Measurements from ENCODE around the gene PREB. TPM values are rescaled to one million over a fixed set of nuclear protein-coding genes. Genes with fewer than 3 reads are reported as not detected.
A peak's percentile ranks its signal among the peaks of the same experiment; 100 is the strongest.

Gene PREB, protein sequence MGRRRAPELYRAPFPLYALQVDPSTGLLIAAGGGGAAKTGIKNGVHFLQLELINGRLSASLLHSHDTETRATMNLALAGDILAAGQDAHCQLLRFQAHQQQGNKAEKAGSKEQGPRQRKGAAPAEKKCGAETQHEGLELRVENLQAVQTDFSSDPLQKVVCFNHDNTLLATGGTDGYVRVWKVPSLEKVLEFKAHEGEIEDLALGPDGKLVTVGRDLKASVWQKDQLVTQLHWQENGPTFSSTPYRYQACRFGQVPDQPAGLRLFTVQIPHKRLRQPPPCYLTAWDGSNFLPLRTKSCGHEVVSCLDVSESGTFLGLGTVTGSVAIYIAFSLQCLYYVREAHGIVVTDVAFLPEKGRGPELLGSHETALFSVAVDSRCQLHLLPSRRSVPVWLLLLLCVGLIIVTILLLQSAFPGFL
- total RNA-seq (ENCODE audit: low replicate concordance): 25.1 and 39.8 TPM in 2 replicates

- Histone ChIP-seq H3K27ac (no peak within 1 kb of the TSS), H4K20me1 (ENCODE audit: low read depth) (peaks cover 15% of the 10 kb centered on the region), H3K27me3 (no peaks in the 10 kb centered on the region), H3K9me3 (ENCODE audit: low read depth) (no peaks in the 10 kb centered on the region), H3K36me3 (no peaks in the 10 kb centered on the region), H3K4me3 (peak within 1 kb of the TSS; percentile 83), H3K9ac (peak within 1 kb of the TSS; percentile 81), H3K79me2 (ENCODE audit: low read depth) (peaks cover 17% of the 10 kb centered on the region), H3F3A (ENCODE audit: low read depth) (peaks cover 8% of the 10 kb centered on the region), H3K4me2 (peak within 1 kb of the TSS; percentile 83), H2AFZ (replicated peaks) (peak within 1 kb of the TSS; percentile 77), H3K4me1 (peaks cover 6% of the 10 kb centered on the region)
- DNase-seq (ENCODE audit: low spot score): peak; percentile 99
- Mint-ChIP-seq H3K9me3 (no peaks in the 10 kb centered on the region), H3K4me1 (peaks cover 13% of the 10 kb centered on the region), H3K4me3 (peak within 1 kb of the TSS; percentile 95), H3K27me3 (ENCODE audit: insufficient read depth, low read depth) (peaks cover 10% of the 10 kb centered on the region), H3K27ac (no peak within 1 kb of the TSS), H3K36me3 (peaks cover 16% of the 10 kb centered on the region)
- TF ChIP-seq, protein P1, sequence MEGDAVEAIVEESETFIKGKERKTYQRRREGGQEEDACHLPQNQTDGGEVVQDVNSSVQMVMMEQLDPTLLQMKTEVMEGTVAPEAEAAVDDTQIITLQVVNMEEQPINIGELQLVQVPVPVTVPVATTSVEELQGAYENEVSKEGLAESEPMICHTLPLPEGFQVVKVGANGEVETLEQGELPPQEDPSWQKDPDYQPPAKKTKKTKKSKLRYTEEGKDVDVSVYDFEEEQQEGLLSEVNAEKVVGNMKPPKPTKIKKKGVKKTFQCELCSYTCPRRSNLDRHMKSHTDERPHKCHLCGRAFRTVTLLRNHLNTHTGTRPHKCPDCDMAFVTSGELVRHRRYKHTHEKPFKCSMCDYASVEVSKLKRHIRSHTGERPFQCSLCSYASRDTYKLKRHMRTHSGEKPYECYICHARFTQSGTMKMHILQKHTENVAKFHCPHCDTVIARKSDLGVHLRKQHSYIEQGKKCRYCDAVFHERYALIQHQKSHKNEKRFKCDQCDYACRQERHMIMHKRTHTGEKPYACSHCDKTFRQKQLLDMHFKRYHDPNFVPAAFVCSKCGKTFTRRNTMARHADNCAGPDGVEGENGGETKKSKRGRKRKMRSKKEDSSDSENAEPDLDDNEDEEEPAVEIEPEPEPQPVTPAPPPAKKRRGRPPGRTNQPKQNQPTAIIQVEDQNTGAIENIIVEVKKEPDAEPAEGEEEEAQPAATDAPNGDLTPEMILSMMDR (IDR thresholded peaks at IDR 0.05): peak; percentile 54
- peak; percentile 35 for TF ChIP-seq EZH2 (IDR thresholded peaks at IDR 0.05)
- no peak for TF ChIP-seq EZH2phosphoT487 (IDR thresholded peaks at IDR 0.05)
Measured at GRCh38 chr2:27133905-27134780, at the start of gene PREB. TSS of gene PREB (minus strand) at chr2:27134636. CDS start at chr2:27134421, 215 bp downstream.

GRCh38 chr2:27184115-27184514 lies 49.7 kb upstream of the PREB start:
- no peaks in the 10 kb centered on the region for H4K20me1 ChIP-seq (ENCODE audit: low read depth)
- no peaks in the 10 kb centered on the region for H3F3A ChIP-seq (ENCODE audit: low read depth)
- H3K4me1 ChIP-seq: no peaks in the 10 kb centered on the region
- TF ChIP-seq EZH2phosphoT487 (IDR thresholded peaks at IDR 0.05): no peak
- TF ChIP-seq, protein P1 (IDR thresholded peaks at IDR 0.05): no peak
- TF ChIP-seq EZH2 (IDR thresholded peaks at IDR 0.05): no peak
- no peak overlapping the region for H3K27ac Mint-ChIP-seq
- H2AFZ ChIP-seq (replicated peaks): no peak overlapping the region
- no peaks in the 10 kb centered on the region for H3K9me3 Mint-ChIP-seq
- no peak overlapping the region for H3K4me3 ChIP-seq
- H3K4me1 Mint-ChIP-seq: peaks cover 3% of the 10 kb centered on the region
- H3K27me3 Mint-ChIP-seq (ENCODE audit: insufficient read depth, low read depth): no peaks in the 10 kb centered on the region
- no peak overlapping the region for H3K27ac ChIP-seq
- H3K4me2 ChIP-seq: no peak overlapping the region
- no peaks in the 10 kb centered on the region for H3K27me3 ChIP-seq
- no peaks in the 10 kb centered on the region for H3K9me3 ChIP-seq (ENCODE audit: low read depth)
- H3K9ac ChIP-seq: no peak overlapping the region
- no peaks in the 10 kb centered on the region for H3K36me3 ChIP-seq
- no peaks in the 10 kb centered on the region for H3K36me3 Mint-ChIP-seq
- no peak for DNase-seq (ENCODE audit: low spot score)
- no peaks in the 10 kb centered on the region for H3K79me2 ChIP-seq (ENCODE audit: low read depth)
- H3K4me3 Mint-ChIP-seq: no peak overlapping the region

- no peaks in the 10 kb centered on the region for H3F3A ChIP-seq (ENCODE audit: low read depth)
- no peaks in the 10 kb centered on the region for H4K20me1 ChIP-seq (ENCODE audit: low read depth)
- no peak overlapping the region for H3K27ac ChIP-seq
- Mint-ChIP-seq H3K36me3 (no peaks in the 10 kb centered on the region), H3K9me3 (no peaks in the 10 kb centered on the region), H3K27me3 (ENCODE audit: insufficient read depth, low read depth) (no peaks in the 10 kb centered on the region), H3K4me1 (peaks cover 3% of the 10 kb centered on the region), H3K27ac (no peak overlapping the region), H3K4me3 (no peak overlapping the region)
- H3K4me2 ChIP-seq: no peak overlapping the region
- H3K4me1 ChIP-seq: no peaks in the 10 kb centered on the region
- no peak overlapping the region for H3K4me3 ChIP-seq
- no peak for DNase-seq (ENCODE audit: low spot score)
- H3K36me3 ChIP-seq: no peaks in the 10 kb centered on the region
- no peaks in the 10 kb centered on the region for H3K27me3 ChIP-seq
- H2AFZ ChIP-seq (replicated peaks): no peak overlapping the region
- H3K79me2 ChIP-seq (ENCODE audit: low read depth): no peaks in the 10 kb centered on the region
- TF ChIP-seq, protein P1 (IDR thresholded peaks at IDR 0.05): no peak
- TF ChIP-seq EZH2phosphoT487 (IDR thresholded peaks at IDR 0.05) (no peak), EZH2 (IDR thresholded peaks at IDR 0.05) (no peak)
- no peak overlapping the region for H3K9ac ChIP-seq
- H3K9me3 ChIP-seq (ENCODE audit: low read depth): no peaks in the 10 kb centered on the region
Measured at GRCh38 chr2:27182346-27182745, 47.9 kb upstream of the PREB start.
